Measurements from ENCODE around the gene ABCF2. TPM values are rescaled to one million over a fixed set of nuclear protein-coding genes. Genes with fewer than 3 reads are reported as not detected.

Gene ABCF2
- total and polyA plus RNA-seq, 10 of the 15 experiments (the other 5 are each of a cell fraction or from before 2014, with no cell fraction given): 29.3 to 76.3 (median 57.1) TPM

DNA sequence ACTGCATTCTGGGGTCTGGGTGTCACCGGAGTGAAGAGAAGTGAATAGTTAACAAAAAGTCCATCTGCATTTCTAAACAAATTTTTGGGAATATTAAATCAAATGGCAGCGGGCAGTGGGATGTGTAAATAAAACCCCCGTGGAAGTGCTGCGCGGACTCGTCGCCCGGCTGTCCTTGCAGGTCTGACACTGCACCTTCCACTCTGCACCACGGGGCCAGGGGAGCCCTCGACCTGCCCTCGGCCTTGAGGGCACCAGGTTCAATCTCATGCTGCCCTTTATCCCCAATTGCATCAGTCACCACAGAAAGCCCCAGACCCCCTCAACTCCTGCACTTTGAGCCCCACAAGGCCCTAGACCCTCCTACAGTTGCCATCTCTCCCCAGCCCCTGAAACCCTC is 27.8 kb upstream of the ABCF2 start:
- intact Hi-C loops (cut with micrococcal nuclease; ENCODE audit: unreplicated experiment): no loop called here
- no peaks in the 10 kb centered on the region for H4K20me1 ChIP-seq (ENCODE audit: control insufficient read depth, insufficient read depth)
- no peak for ATAC-seq
- no peaks in the 10 kb centered on the region for H3K79me2 ChIP-seq (ENCODE audit: control insufficient read depth, insufficient read depth, low read length)
- POLR2A ChIA-PET: no interaction called here
- no peak for DNase-seq (ENCODE audit: low read depth, low spot score)
- no peak for FAIRE-seq
- no peak overlapping the region for H3K27ac ChIP-seq (ENCODE audit: control insufficient read depth, insufficient read depth)
- no peak overlapping the region for H2AFZ ChIP-seq (ENCODE audit: control insufficient read depth, low read depth, low read length)
- WGBS (ENCODE audit: insufficient coverage, insufficient replicate concordance, low lambda C conversion rate, missing lambda C conversion rate): 36% methylated on average over 11 of the region's 11 CpGs
- BruUV-seq (replicated peaks): no TSS peak
- H3K4me2 ChIP-seq (ENCODE audit: control insufficient read depth, insufficient read depth): no peak overlapping the region
- RAD21 ChIA-PET (ENCODE audit: unreplicated experiment): no interaction called here
- CTCF ChIA-PET: no interaction called here
- peaks cover 16 to 17% of the 10 kb centered on the region in 2 experiments; a peak in 3 of 4 replicates for H3K27me3 ChIP-seq (replicated peaks in 1 of 2; ENCODE audit: control insufficient read depth in 2 of 2, insufficient read depth in 2 of 2, low read length in 1 of 2)
- H3K4me1 ChIP-seq (ENCODE audit: control insufficient read depth, insufficient read depth, low read length): no peaks in the 10 kb centered on the region
- H3K36me3 ChIP-seq (ENCODE audit: control insufficient read depth in 2 of 2, insufficient read depth in 2 of 2, low read length in 1 of 2): no peaks in the 10 kb centered on the region
- no peak overlapping the region for H3K4me3 ChIP-seq
- no peak overlapping the region for H3K9ac ChIP-seq (ENCODE audit: control insufficient read depth, insufficient read depth, low read length)
- in situ Hi-C loops (cut with MboI): no loop called here
- SMC1A ChIA-PET (ENCODE audit: uncharacterized antibody, unreplicated experiment): interaction anchor here (0.6 kb wide), 1 partner anchor 1768 kb away, joined by 5 read pairs; no protein-coding TSS in a partner anchor
- H3K9me3 ChIP-seq (replicated peaks; ENCODE audit: control insufficient read depth, insufficient read depth, low read length): no peaks in the 10 kb centered on the region
- TF ChIP-seq MEF2B (IDR thresholded peaks at IDR 0.05; ENCODE audit: partially characterized antibody, poor library complexity, severe bottlenecking) (no peak), CHD4 (IDR thresholded peaks at IDR 0.05) (no peak), POLR2AphosphoS2 (IDR thresholded peaks at IDR 0.05; ENCODE audit: low read depth, low read length) (no peak), SIN3A (IDR thresholded peaks at IDR 0.05; ENCODE audit: low read depth, low read length) (no peak), NFYB (IDR thresholded peaks at IDR 0.05; ENCODE audit: insufficient read depth, low read depth, low read length) (no peak), ZNF274 (IDR thresholded peaks at IDR 0.05; ENCODE audit: insufficient read depth, insufficient read length) (no peak), ZNF24 (IDR thresholded peaks at IDR 0.05) (no peak), CREM (IDR thresholded peaks at IDR 0.05; ENCODE audit: low read depth) (no peak), BCLAF1 (IDR thresholded peaks at IDR 0.05) (no peak), HDAC6 (IDR thresholded peaks at IDR 0.05; ENCODE audit: unreplicated experiment) (no peak), SPI1 (IDR thresholded peaks at IDR 0.05; ENCODE audit: borderline replicate concordance, insufficient read depth, low read depth, low read length) (no peak), HCFC1 (IDR thresholded peaks at IDR 0.05; ENCODE audit: low read length) (no peak), MAX (IDR thresholded peaks at IDR 0.05; ENCODE audit: low read depth, low read length) (no peak), JUNB (IDR thresholded peaks at IDR 0.05) (no peak), FOS (IDR thresholded peaks at IDR 0.05; ENCODE audit: borderline replicate concordance, extremely low read depth, insufficient read length) (no peak), RCOR1 (conservative IDR thresholded peaks at IDR 0.05; ENCODE audit: low read depth, low read length) (no peak)
- TF ChIP-seq, protein P1, sequence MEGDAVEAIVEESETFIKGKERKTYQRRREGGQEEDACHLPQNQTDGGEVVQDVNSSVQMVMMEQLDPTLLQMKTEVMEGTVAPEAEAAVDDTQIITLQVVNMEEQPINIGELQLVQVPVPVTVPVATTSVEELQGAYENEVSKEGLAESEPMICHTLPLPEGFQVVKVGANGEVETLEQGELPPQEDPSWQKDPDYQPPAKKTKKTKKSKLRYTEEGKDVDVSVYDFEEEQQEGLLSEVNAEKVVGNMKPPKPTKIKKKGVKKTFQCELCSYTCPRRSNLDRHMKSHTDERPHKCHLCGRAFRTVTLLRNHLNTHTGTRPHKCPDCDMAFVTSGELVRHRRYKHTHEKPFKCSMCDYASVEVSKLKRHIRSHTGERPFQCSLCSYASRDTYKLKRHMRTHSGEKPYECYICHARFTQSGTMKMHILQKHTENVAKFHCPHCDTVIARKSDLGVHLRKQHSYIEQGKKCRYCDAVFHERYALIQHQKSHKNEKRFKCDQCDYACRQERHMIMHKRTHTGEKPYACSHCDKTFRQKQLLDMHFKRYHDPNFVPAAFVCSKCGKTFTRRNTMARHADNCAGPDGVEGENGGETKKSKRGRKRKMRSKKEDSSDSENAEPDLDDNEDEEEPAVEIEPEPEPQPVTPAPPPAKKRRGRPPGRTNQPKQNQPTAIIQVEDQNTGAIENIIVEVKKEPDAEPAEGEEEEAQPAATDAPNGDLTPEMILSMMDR (IDR thresholded peaks at IDR 0.05 in 2 of 3, conservative IDR thresholded peaks at IDR 0.05 in 1 of 3; ENCODE audit: control insufficient read depth in 2 of 3, extremely low read depth in 1 of 3, insufficient read depth in 1 of 3, low read depth in 3 of 3, low read length in 3 of 3): no peak
- TF ChIP-seq, protein P2, sequence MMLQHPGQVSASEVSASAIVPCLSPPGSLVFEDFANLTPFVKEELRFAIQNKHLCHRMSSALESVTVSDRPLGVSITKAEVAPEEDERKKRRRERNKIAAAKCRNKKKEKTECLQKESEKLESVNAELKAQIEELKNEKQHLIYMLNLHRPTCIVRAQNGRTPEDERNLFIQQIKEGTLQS (IDR thresholded peaks at IDR 0.05; ENCODE audit: borderline replicate concordance, extremely low read depth, low read depth, low read length): no peak
- TF ChIP-seq, protein P3, sequence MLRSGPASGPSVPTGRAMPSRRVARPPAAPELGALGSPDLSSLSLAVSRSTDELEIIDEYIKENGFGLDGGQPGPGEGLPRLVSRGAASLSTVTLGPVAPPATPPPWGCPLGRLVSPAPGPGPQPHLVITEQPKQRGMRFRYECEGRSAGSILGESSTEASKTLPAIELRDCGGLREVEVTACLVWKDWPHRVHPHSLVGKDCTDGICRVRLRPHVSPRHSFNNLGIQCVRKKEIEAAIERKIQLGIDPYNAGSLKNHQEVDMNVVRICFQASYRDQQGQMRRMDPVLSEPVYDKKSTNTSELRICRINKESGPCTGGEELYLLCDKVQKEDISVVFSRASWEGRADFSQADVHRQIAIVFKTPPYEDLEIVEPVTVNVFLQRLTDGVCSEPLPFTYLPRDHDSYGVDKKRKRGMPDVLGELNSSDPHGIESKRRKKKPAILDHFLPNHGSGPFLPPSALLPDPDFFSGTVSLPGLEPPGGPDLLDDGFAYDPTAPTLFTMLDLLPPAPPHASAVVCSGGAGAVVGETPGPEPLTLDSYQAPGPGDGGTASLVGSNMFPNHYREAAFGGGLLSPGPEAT (IDR thresholded peaks at IDR 0.05; ENCODE audit: low read depth): no peak
